ENCODE results near the gene AADAC. TPM values are rescaled to one million over a fixed set of nuclear protein-coding genes. Genes with fewer than 3 reads are reported as not detected.
A peak's percentile ranks its signal among the peaks of the same experiment; 100 is the strongest.
"Not testable (repeated sequence)": the region's sequence is repeated elsewhere in the genome, so short reads cannot be mapped to it uniquely, and the experiment has no call there.

Gene AADAC
- total RNA-seq, 1 experiment from 2014 or later = not detected

DNA sequence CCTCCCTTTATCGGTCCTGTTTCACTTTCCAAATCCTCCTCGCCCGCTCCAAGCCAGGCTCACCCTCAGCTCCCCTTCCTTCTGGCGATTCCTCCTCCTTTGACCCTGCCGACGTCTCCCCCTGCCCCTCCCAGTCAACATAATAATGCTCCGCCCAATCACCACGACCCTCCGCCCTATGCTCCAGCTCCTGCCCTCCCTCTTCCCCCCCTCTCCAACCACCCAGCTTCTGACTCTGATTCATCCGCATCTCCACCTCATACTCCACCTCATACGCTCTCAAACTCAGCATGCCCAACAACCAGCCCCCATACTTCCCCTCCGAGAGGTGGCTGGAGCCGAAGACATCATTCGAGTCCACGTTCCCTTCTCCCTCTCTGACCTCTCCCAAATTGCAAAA is 7.1 kb upstream of the AADAC start:
- no peaks in the 10 kb centered on the region for H3K9me2 ChIP-seq (replicated peaks; ENCODE audit: insufficient read depth, low read length)
- no peaks in the 10 kb centered on the region for H3K9me3 ChIP-seq (ENCODE audit: low read length)
- no peaks in the 10 kb centered on the region for H3K27me3 ChIP-seq (ENCODE audit: low read length)
- H4K20me1 ChIP-seq (ENCODE audit: insufficient read depth, low read depth, low read length) = no peaks in the 10 kb centered on the region
- no peaks in the 10 kb centered on the region for H3K36me3 ChIP-seq (ENCODE audit: insufficient read depth, low read length)
- H3K4me1 ChIP-seq (ENCODE audit: low read length) = no peaks in the 10 kb centered on the region
- no peak overlapping the region for H3K27ac ChIP-seq (ENCODE audit: low read length)
- H3K4me2 ChIP-seq (ENCODE audit: low read depth, low read length, poor library complexity, severe bottlenecking) = no peak overlapping the region
- no peak overlapping the region for H3K9ac ChIP-seq (ENCODE audit: low read length)
- no peaks in the 10 kb centered on the region for H3K79me2 ChIP-seq (ENCODE audit: low read length)
- no peak overlapping the region for H3K4me3 ChIP-seq (ENCODE audit: low read length)
- no peak overlapping the region for H2AFZ ChIP-seq (ENCODE audit: low read length)
- no peak for DNase-seq

DNA sequence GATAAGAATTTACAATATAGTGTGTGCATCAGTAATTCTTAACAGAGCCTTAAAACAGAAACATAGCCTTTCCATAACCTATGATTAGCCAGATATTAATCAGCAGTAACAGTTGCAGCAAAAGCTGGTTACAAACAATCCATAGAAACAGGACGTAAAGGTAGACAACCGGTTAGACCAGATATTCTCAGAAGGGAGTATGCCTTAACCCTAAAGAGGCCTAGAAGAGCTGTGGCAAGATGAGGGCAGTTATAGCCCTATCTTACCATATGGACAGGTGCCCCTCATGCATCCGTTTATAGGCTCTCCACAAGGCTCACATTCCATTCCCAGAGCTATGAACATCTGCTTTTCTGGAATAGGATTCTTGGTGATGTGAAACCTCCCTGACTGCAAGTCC is 5.0 kb upstream of the AADAC start:
- H3K9me2 ChIP-seq (replicated peaks; ENCODE audit: insufficient read depth, low read length); H3K9ac ChIP-seq (ENCODE audit: low read length); H3K4me3 ChIP-seq (ENCODE audit: low read length); H3K27ac ChIP-seq (ENCODE audit: low read length); H3K4me2 ChIP-seq (ENCODE audit: low read depth, low read length, poor library complexity, severe bottlenecking); H3K36me3 ChIP-seq (ENCODE audit: insufficient read depth, low read length); H3K9me3 ChIP-seq (ENCODE audit: low read length); H2AFZ ChIP-seq (ENCODE audit: low read length); H4K20me1 ChIP-seq (ENCODE audit: insufficient read depth, low read depth, low read length); H3K4me1 ChIP-seq (ENCODE audit: low read length); H3K79me2 ChIP-seq (ENCODE audit: low read length); H3K27me3 ChIP-seq (ENCODE audit: low read length): not testable (repeated sequence)
- peak; percentile 34 for DNase-seq

DNA sequence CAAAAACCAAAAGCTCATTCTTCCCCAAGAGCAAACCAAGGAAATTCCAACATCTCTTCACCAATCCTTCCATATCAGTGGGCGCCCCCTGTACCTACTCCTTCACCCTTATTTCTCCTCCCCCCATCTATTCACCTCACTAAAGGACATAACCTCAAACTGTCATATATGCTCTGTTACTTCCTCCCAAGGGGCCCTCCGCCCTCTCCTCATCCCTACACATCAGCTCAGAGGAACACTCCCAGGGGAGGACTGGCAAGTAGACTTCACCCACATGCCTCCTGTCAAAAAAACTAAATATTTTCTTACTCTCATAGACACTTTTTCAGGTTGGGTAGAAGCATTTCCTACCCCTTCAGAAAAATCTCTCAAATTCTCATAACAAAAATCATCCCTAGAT is 2.4 kb upstream of the AADAC start:
- Histone ChIP-seq H2AFZ (ENCODE audit: low read length) (no peak overlapping the region), H3K9me3 (ENCODE audit: low read length) (no peaks in the 10 kb centered on the region), H3K27ac (ENCODE audit: low read length) (no peak overlapping the region), H3K9me2 (replicated peaks; ENCODE audit: insufficient read depth, low read length) (no peaks in the 10 kb centered on the region), H4K20me1 (ENCODE audit: insufficient read depth, low read depth, low read length) (no peaks in the 10 kb centered on the region), H3K4me3 (ENCODE audit: low read length) (no peak overlapping the region), H3K79me2 (ENCODE audit: low read length) (no peaks in the 10 kb centered on the region), H3K4me2 (ENCODE audit: low read depth, low read length, poor library complexity, severe bottlenecking) (no peak overlapping the region), H3K9ac (ENCODE audit: low read length) (no peak overlapping the region), H3K36me3 (ENCODE audit: insufficient read depth, low read length) (no peaks in the 10 kb centered on the region), H3K27me3 (ENCODE audit: low read length) (no peaks in the 10 kb centered on the region), H3K4me1 (ENCODE audit: low read length) (no peaks in the 10 kb centered on the region)
- DNase-seq = peak; percentile 5

DNA sequence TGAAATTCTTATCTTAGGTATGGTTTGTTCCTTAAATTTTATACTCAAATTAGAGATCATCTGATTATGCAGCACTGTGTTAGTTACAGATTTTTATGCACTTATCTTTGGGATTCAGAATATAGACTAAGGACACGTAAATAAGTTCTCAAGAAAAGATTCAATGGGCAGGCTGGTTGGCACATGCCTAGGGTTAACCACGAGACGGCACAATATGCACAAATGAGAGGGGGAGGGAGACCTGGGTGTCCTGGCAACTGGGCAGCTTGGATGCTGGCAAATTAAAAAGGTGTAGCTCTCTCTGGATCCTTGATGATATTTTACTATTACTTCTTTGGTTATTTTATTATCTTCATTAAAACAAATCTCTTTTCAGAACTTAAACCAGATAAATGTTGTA is 672 bp downstream of the AADAC start:
- no peaks in the 10 kb centered on the region for H3K9me3 ChIP-seq (ENCODE audit: low read length)
- H3K9ac ChIP-seq (ENCODE audit: low read length) = no peak overlapping the region
- H3K9me2 ChIP-seq (replicated peaks; ENCODE audit: insufficient read depth, low read length) = no peaks in the 10 kb centered on the region
- H3K27ac ChIP-seq (ENCODE audit: low read length) = no peak overlapping the region
- no peaks in the 10 kb centered on the region for H3K36me3 ChIP-seq (ENCODE audit: insufficient read depth, low read length)
- H3K27me3 ChIP-seq (ENCODE audit: low read length) = no peaks in the 10 kb centered on the region
- H3K79me2 ChIP-seq (ENCODE audit: low read length) = no peaks in the 10 kb centered on the region
- DNase-seq = peak; percentile 4
- H4K20me1 ChIP-seq (ENCODE audit: insufficient read depth, low read depth, low read length) = no peaks in the 10 kb centered on the region
- H3K4me3 ChIP-seq (ENCODE audit: low read length) = no peak overlapping the region
- H3K4me2 ChIP-seq (ENCODE audit: low read depth, low read length, poor library complexity, severe bottlenecking) = no peak overlapping the region
- no peak overlapping the region for H2AFZ ChIP-seq (ENCODE audit: low read length)
- no peaks in the 10 kb centered on the region for H3K4me1 ChIP-seq (ENCODE audit: low read length)

DNA sequence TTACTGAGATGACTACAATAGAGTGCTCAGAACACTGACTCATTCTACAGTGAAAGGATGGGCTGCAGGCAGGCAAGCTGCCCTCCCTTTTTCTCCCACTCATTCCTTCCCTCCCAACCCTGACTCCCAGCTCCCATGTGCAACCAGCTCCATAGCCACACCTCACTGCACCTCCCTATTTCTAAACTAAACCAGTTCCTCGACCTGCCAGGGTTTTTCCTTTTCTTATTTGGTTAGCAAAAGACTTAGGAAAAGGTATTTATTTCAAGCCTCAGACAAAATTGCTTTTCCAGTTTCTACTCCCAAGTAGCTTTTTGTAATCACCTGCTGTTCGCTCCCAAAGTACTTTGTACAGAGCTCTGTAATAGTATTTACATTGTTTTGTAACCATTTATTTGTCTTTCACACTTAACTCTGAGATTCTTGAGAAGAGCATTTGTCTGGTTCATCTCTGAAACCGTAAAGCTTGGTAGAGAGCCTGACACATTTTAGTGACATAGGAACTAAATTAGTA is 2.2 kb downstream of the AADAC start:
- Histone ChIP-seq H3K9ac (ENCODE audit: low read length) (no peak overlapping the region), H3K9me2 (replicated peaks; ENCODE audit: insufficient read depth, low read length) (no peaks in the 10 kb centered on the region), H3K79me2 (ENCODE audit: low read length) (no peaks in the 10 kb centered on the region), H3K4me1 (ENCODE audit: low read length) (no peaks in the 10 kb centered on the region), H3K9me3 (ENCODE audit: low read length) (no peaks in the 10 kb centered on the region), H3K27ac (ENCODE audit: low read length) (no peak overlapping the region), H2AFZ (ENCODE audit: low read length) (no peak overlapping the region), H3K36me3 (ENCODE audit: insufficient read depth, low read length) (no peaks in the 10 kb centered on the region), H3K4me2 (ENCODE audit: low read depth, low read length, poor library complexity, severe bottlenecking) (no peak overlapping the region), H3K4me3 (ENCODE audit: low read length) (no peak overlapping the region), H3K27me3 (ENCODE audit: low read length) (no peaks in the 10 kb centered on the region), H4K20me1 (ENCODE audit: insufficient read depth, low read depth, low read length) (no peaks in the 10 kb centered on the region)
- no peak for DNase-seq

DNA sequence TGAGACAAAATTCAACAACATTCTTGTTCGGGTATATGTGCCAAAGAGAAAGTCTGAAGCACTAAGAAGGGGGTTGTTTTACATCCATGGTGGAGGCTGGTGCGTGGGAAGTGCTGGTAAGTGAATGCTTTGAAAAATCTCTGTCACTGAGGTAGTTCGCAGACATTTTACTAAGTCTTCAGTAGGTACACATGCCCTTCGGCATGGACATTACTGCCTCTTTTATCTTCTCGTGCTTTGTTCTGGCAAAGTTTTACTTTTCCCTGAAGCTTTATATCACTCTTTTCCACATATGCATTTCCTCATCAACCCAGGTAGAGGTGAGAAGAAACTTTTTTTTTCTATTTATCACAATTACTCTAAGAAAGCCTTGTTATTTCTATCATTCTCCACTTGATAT is 3.6 kb downstream of the AADAC start:
- no peaks in the 10 kb centered on the region for H3K9me3 ChIP-seq (ENCODE audit: low read length)
- DNase-seq = no peak
- H4K20me1 ChIP-seq (ENCODE audit: insufficient read depth, low read depth, low read length) = no peaks in the 10 kb centered on the region
- H3K4me2 ChIP-seq (ENCODE audit: low read depth, low read length, poor library complexity, severe bottlenecking) = no peak overlapping the region
- no peak overlapping the region for H2AFZ ChIP-seq (ENCODE audit: low read length)
- no peaks in the 10 kb centered on the region for H3K36me3 ChIP-seq (ENCODE audit: insufficient read depth, low read length)
- H3K4me1 ChIP-seq (ENCODE audit: low read length) = no peaks in the 10 kb centered on the region
- no peak overlapping the region for H3K4me3 ChIP-seq (ENCODE audit: low read length)
- no peaks in the 10 kb centered on the region for H3K27me3 ChIP-seq (ENCODE audit: low read length)
- no peak overlapping the region for H3K9ac ChIP-seq (ENCODE audit: low read length)
- H3K27ac ChIP-seq (ENCODE audit: low read length) = no peak overlapping the region
- no peaks in the 10 kb centered on the region for H3K79me2 ChIP-seq (ENCODE audit: low read length)
- H3K9me2 ChIP-seq (replicated peaks; ENCODE audit: insufficient read depth, low read length) = no peaks in the 10 kb centered on the region

DNA sequence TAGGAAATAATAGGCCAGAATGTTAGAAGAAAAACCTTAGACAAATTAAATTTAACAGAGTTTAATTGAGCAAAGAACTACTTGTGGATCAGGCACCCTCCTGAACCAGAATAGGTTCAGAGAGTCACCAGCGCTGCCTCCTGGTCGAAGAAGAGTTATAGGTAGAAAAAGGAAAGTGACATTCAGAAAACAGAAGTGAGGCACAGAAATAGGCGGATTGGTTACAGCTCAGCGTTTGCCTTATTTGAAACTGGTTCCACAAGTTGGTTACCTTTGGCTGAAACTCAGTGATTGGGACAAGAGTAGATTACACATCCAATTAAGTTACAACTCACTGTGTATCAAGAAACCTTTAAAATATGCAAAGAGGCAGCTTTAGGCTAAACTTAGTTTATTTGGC is 4.4 kb downstream of the AADAC start:
- no peak for DNase-seq
- Histone ChIP-seq H3K36me3 (ENCODE audit: insufficient read depth, low read length) (no peaks in the 10 kb centered on the region), H3K79me2 (ENCODE audit: low read length) (no peaks in the 10 kb centered on the region), H3K4me1 (ENCODE audit: low read length) (no peaks in the 10 kb centered on the region), H3K9me2 (replicated peaks; ENCODE audit: insufficient read depth, low read length) (no peaks in the 10 kb centered on the region), H3K9ac (ENCODE audit: low read length) (no peak overlapping the region), H2AFZ (ENCODE audit: low read length) (no peak overlapping the region), H3K27me3 (ENCODE audit: low read length) (no peaks in the 10 kb centered on the region), H3K27ac (ENCODE audit: low read length) (no peak overlapping the region), H3K9me3 (ENCODE audit: low read length) (no peaks in the 10 kb centered on the region), H3K4me2 (ENCODE audit: low read depth, low read length, poor library complexity, severe bottlenecking) (no peak overlapping the region), H3K4me3 (ENCODE audit: low read length) (no peak overlapping the region), H4K20me1 (ENCODE audit: insufficient read depth, low read depth, low read length) (no peaks in the 10 kb centered on the region)

DNA sequence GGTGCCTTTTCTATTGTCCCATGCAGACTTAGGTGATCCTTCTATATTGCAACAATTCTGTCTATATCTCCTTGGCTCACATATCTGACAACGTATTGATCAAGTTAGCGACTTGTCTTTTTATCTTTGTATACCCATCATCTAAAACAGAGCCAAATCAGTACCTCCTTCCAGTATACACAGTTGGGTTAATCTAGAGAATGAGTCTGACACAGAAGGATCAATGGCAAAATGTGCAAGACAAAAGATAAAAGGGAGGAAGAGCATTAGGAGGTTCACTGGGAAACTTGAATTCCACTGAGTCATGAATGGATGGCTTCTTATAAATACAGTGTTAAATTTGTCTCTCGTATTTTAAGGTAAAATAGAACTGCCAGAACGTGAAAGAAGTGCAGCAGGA is 6.0 kb downstream of the AADAC start:
- no peaks in the 10 kb centered on the region for H3K4me1 ChIP-seq (ENCODE audit: low read length)
- no peaks in the 10 kb centered on the region for H3K9me3 ChIP-seq (ENCODE audit: low read length)
- H3K9ac ChIP-seq (ENCODE audit: low read length) = no peak overlapping the region
- no peak overlapping the region for H2AFZ ChIP-seq (ENCODE audit: low read length)
- no peaks in the 10 kb centered on the region for H3K36me3 ChIP-seq (ENCODE audit: insufficient read depth, low read length)
- H3K79me2 ChIP-seq (ENCODE audit: low read length) = no peaks in the 10 kb centered on the region
- no peak for DNase-seq
- no peak overlapping the region for H3K27ac ChIP-seq (ENCODE audit: low read length)
- no peaks in the 10 kb centered on the region for H4K20me1 ChIP-seq (ENCODE audit: insufficient read depth, low read depth, low read length)
- no peaks in the 10 kb centered on the region for H3K9me2 ChIP-seq (replicated peaks; ENCODE audit: insufficient read depth, low read length)
- no peak overlapping the region for H3K4me3 ChIP-seq (ENCODE audit: low read length)
- no peak overlapping the region for H3K4me2 ChIP-seq (ENCODE audit: low read depth, low read length, poor library complexity, severe bottlenecking)
- no peaks in the 10 kb centered on the region for H3K27me3 ChIP-seq (ENCODE audit: low read length)

DNA sequence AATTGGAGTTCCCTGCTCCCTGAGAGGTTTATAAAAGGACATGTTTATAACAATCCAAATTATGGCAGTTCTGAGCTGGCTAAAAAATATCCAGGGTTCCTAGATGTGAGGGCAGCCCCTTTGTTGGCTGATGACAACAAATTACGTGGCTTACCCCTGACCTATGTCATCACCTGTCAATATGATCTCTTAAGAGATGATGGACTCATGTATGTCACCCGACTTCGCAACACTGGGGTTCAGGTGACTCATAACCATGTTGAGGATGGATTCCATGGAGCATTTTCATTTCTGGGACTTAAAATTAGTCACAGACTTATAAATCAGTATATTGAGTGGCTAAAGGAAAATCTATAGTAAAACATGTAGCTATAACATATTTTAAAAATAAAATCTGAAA is 13.9 kb downstream of the AADAC start:
- Histone ChIP-seq H3K27ac (ENCODE audit: low read length) (no peak overlapping the region), H3K36me3 (ENCODE audit: insufficient read depth, low read length) (no peaks in the 10 kb centered on the region), H3K4me2 (ENCODE audit: low read depth, low read length, poor library complexity, severe bottlenecking) (no peak overlapping the region), H3K4me3 (ENCODE audit: low read length) (no peak overlapping the region), H3K9me3 (ENCODE audit: low read length) (no peaks in the 10 kb centered on the region), H3K9me2 (replicated peaks; ENCODE audit: insufficient read depth, low read length) (no peaks in the 10 kb centered on the region), H3K27me3 (ENCODE audit: low read length) (no peaks in the 10 kb centered on the region), H2AFZ (ENCODE audit: low read length) (no peak overlapping the region), H3K9ac (ENCODE audit: low read length) (no peak overlapping the region), H3K79me2 (ENCODE audit: low read length) (no peaks in the 10 kb centered on the region), H3K4me1 (ENCODE audit: low read length) (no peaks in the 10 kb centered on the region), H4K20me1 (ENCODE audit: insufficient read depth, low read depth, low read length) (no peaks in the 10 kb centered on the region)
- peak; percentile 11 for DNase-seq
